Measurements from ENCODE around the gene GBF1.

Gene GBF1

GRCh38 chr10:102402512-102402896 is 157.2 kb downstream of the GBF1 start:
- no peak for TF ChIP-seq CTCF (conservative IDR thresholded peaks at IDR 0.05; ENCODE audit: control insufficient read depth, insufficient read depth, low read depth, low read length)
- no peak for DNase-seq (ENCODE audit: low read depth)

GRCh38 chr10:102403115-102403514 is 157.8 kb downstream of the GBF1 start:
- H3K4me3 ChIP-seq (ENCODE audit: control insufficient read depth, low read depth, low read length), result no peak overlapping the region
- no peak for TF ChIP-seq CTCF (conservative IDR thresholded peaks at IDR 0.05; ENCODE audit: control insufficient read depth, insufficient read depth, low read depth, low read length)
- no peak for DNase-seq (ENCODE audit: low read depth)

More at GRCh38 chr10:102402512-102402896, 157.2 kb downstream of the GBF1 start:
- H3K4me3 ChIP-seq (ENCODE audit: control insufficient read depth, low read depth, low read length), result no peak overlapping the region

GRCh38 chr10:102404361-102405107 is 159.2 kb downstream of the GBF1 start:
- TF ChIP-seq CTCF (conservative IDR thresholded peaks at IDR 0.05; ENCODE audit: control insufficient read depth, insufficient read depth, low read depth, low read length), result no peak
- no peak overlapping the region for H3K4me3 ChIP-seq (ENCODE audit: control insufficient read depth, low read depth, low read length)
- no peak for DNase-seq (ENCODE audit: low read depth)

GRCh38 chr10:102405108-102405571 is 159.8 kb downstream of the GBF1 start:
- no peak overlapping the region for H3K4me3 ChIP-seq (ENCODE audit: control insufficient read depth, low read depth, low read length)
- DNase-seq (ENCODE audit: low read depth), result no peak
- TF ChIP-seq CTCF (conservative IDR thresholded peaks at IDR 0.05; ENCODE audit: control insufficient read depth, insufficient read depth, low read depth, low read length), result no peak

GRCh38 chr10:102405632-102406031 is 160.3 kb downstream of the GBF1 start:
- no peak for DNase-seq (ENCODE audit: low read depth)
- H3K4me3 ChIP-seq (ENCODE audit: control insufficient read depth, low read depth, low read length), result no peak overlapping the region
- no peak for TF ChIP-seq CTCF (conservative IDR thresholded peaks at IDR 0.05; ENCODE audit: control insufficient read depth, insufficient read depth, low read depth, low read length)

GRCh38 chr10:102406815-102407214 is 161.5 kb downstream of the GBF1 start:
- no peak overlapping the region for H3K4me3 ChIP-seq (ENCODE audit: control insufficient read depth, low read depth, low read length)
- DNase-seq (ENCODE audit: low read depth), result no peak
- TF ChIP-seq CTCF (conservative IDR thresholded peaks at IDR 0.05; ENCODE audit: control insufficient read depth, insufficient read depth, low read depth, low read length), result no peak
